NB4 (cell line): ENCODE results near the gene PRF1.

Experiments used
- CTCF ChIP-seq: IDR thresholded peaks from one replicate; pipeline ENCODE4 v1.5.1; 2012; ENCODE audit warnings: low read depth, low read length
- MAX ChIP-seq: IDR thresholded peaks from 2 replicates; pipeline ENCODE4 v1.6.1; 2011; ENCODE audit warnings: low read depth, low read length
- POLR2A ChIP-seq: IDR thresholded peaks from 2 replicates; pipeline ENCODE4 v1.6.1; 2011; ENCODE audit warnings: mild to moderate bottlenecking; ENCODE audit not compliant: insufficient read length; ENCODE audit errors: extremely low read depth

DNA sequence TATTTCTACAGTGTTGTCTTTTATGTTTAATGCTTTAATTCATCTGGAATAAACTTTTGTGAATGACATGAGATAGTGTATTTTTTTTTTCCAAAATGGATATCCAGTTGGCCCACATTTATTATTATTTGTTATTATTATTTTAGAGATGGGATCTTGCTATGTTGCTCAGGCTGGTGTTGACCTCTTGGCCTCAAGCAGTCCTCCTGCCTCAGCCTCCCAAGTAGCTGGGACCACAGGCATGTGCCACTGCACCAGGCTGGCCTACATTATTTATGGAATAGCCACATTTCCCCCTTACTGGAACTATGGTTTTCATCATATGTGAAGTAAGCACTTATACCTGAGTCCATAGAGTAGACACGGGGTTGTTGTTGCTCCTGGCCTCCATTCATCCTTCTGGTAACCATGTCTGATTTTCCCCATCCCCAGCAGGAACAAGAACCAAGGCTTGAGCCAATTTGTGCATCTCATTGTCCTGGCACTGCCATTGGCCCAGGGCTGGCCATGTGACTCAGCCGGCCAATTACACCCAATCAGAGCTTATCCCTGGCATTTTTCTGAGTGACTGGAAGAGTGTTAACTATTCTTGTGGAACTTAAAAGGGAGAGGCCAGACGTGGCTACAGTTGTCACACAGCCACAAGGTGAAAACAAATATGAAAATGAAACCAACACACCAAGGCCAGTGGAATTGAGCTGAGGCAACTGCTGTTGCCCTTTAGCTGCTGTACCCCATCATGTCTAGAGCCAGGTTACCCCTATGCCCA is 23.1 kb downstream of the PRF1 start:
- no peak for TF ChIP-seq CTCF
- no peak for TF ChIP-seq POLR2A
- TF ChIP-seq MAX: peak; percentile 46; the same call in 1 of the 2 replicates
